GM18867 (cell line): ENCODE results near the gene MYADML2.

Source experiments
- ATAC-seq: cut with Tn5 transposase; IDR thresholded peaks from one replicate; pipeline ENCODE4 v1.9.1; 2021; ENCODE audit warnings: mild to moderate bottlenecking, moderate library complexity; ENCODE audit not compliant: unreplicated experiment

Gene MYADML2

DNA sequence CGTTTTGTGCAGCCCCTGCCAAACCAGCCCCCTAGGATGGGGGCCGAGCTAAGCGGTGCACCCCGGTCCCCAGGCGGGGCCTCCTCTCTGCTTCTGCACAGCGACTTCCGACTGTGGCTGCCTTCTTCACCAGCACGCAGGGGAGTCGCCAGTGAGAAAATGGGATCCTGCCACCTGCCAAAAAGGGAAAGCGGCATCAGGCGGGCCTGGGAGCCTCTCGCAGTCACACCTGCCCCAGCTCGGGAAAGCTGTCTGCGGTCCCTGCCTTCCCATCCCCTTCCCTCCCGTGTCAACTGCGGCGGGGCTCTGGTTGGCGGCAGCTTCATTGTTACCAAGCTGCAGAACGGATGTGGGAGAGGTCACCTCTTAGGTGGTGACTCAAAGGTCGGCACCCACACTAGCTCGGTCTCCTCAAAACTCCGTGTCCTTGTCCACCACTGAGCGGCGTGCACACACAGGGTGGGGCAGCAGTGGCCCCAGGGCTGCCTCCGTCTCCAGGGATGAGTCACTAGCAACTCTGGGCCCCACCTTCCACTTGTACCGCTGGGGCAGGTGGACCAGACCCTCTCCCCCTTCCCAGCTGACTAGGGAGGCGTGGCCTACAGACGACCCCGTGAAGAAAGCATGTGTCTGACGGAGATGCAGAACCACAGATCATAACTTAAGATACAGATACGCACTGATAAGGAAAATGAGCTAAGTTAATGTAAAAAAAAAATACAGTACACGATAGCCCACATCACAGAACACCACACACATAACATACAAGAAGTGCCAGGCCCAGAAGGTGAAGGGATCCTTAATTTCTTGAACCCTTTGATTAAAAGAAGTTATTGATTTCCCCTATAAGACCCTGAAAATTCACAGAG is 34.4 kb downstream of the MYADML2 start:
- no peak for ATAC-seq

DNA sequence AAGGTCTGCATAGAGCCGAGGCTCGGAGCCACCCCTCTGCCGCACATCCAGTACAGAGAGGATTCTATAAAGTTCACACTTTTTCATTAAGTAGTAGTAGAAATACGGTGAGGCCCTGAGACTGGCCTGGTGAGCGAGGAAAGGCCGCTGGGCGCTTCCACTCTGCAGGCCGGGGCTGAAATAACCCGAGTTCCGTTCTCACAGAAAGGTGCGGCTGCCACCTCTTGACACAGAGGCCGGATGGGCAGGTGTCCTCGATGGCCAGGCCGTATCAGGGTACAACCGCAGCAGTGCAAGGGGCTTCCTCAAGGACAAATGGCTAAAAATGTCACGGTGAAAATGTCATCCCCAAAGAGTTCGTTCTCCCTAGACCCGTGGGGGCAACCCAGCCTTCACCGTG is 35.1 kb downstream of the MYADML2 start:
- no peak for ATAC-seq

DNA sequence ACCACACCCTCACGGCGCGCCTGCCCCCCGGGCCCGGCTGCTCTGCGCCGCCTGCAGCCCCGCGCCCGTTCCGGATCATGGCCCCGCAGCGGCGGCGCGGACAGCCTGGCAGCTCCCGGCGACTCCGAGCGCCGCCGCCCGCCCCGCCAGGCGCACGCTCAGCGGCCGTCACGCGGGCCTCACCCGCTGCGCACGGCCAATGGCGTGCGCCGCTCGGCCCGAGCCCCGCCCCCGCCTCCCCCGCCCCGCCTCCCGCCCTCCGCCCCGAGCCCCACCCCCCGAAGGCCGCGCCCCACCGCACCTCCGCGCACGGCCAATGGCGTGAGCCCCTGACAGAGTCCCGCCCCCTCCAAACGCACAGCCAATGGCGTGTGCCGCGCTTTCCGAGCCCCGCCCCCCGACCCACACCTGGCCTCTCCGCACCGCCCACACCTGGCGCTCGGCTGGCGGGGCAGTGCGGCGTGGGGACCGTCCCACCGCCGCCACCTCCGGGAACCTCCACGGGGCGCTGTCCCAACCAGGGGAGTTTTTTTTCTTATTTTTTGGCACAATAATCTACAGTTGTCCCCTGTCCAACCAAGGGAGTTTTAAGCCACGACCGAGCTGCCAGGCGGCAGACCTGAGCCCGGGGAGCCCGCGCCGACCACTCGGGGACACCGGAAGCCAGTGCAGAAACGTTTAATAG is 35.6 kb downstream of the MYADML2 start, which contains the start of gene PCYT2:
Gene PCYT2, minus strand, starts transcription at position 123 of the 685 bp plus-strand sequence. Its CDS starts 44 bp downstream, at position 79.
- ATAC-seq: peak; percentile 63

DNA sequence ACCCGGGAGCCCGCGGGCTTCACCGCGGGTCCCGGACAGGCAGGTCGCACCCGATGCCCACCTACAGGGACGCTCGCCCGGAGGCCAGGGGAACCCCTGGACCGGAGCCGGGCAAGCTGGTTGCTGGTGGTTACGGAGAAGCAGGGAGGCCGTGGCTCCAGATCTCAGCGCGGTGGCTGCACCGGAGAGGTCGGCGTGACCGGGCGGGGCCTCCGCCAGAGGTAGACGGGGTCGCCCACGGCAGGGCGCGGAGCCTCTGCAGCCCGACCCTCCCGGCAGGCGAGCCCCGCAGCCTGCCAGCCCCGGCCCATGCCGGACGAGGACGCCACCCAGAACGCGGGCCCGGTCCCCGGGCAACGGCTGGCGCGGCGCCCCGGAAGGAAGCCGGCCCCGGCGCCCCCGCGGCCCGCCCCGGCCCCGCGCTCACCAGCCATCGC is 36.2 kb downstream of the MYADML2 start:
- ATAC-seq: peak; percentile 21

DNA sequence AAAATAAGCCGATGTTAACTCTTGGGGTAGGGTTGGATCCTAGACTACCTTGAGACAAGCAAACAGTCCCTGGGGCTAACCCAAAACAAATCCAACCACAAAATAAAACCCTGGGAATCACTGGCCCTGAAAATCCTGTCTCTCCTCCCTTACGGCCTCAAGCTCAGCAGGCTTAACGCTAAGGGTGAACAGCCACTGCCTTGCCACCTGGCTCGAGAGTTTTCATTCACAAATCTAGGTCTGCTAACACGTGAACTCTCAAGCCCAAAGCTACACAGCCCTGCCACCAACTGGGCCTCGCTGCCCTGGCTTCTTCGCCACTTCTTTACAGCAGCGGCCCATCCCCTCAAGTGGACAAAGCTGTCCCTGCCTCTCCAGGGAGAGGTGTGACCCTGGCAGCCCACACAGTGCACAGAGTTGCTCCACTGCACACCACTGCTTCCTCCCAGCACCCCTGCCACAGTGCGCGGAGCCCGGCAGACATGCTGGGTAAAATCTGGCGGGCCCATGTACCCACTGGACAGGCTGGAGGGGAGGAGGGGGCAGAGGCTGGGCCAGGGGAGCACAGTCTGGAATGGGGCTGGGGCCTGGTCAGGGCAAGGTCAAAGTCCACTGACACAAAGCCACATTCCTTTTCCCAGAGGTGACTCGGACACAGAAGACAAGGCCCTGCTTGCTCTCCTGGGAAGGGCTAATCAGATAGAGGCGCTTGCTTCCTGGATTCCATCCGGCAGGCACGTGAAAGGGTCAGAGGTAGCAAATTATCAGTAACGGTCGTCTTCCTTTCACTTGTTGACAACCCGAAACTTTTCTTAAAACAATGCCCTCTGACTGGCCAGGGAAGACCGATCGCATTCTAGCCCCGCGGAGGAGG is 36.8 kb downstream of the MYADML2 start:
- ATAC-seq: peak; percentile 3

DNA sequence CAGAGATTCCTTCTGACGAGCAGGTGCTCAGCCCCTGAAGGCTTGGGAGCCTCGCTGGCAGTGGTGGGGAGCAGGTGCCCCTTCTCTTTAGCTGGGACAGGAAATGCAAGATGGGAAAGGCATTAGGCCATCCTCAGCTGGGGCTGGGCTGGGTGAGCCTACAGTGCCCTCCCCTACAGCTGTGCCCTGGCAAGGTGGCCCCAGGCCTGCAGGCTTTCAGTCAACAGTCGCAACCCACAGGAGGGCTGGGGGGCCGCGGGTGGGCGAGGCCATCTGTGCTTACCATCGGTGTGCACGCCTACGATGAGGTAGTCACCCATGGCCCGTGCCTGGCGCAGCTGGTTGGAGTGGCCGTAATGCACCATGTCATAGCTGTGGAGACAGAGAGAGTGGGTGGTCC is 37.8 kb downstream of the MYADML2 start:
- no peak for ATAC-seq

DNA sequence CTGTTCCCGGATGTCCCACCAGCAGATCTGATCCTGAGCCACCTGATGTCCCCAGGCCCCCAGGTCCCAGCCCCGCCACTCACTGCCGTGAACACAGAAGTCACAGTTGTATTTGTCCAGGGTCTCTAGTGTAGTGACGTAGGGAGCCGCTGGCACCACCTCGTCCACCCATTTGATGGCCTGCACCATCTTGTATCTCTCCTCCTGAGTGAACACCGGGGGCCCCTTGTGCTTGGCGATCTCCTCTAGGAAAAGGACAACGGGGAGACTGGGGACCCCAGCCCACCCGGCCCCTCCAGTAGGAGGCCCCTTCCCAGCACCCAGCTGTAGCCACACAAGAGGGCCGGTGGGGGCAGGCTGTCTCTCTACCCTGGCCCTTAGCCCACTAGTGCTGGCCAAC is 38.2 kb downstream of the MYADML2 start:
- ATAC-seq: no peak

DNA sequence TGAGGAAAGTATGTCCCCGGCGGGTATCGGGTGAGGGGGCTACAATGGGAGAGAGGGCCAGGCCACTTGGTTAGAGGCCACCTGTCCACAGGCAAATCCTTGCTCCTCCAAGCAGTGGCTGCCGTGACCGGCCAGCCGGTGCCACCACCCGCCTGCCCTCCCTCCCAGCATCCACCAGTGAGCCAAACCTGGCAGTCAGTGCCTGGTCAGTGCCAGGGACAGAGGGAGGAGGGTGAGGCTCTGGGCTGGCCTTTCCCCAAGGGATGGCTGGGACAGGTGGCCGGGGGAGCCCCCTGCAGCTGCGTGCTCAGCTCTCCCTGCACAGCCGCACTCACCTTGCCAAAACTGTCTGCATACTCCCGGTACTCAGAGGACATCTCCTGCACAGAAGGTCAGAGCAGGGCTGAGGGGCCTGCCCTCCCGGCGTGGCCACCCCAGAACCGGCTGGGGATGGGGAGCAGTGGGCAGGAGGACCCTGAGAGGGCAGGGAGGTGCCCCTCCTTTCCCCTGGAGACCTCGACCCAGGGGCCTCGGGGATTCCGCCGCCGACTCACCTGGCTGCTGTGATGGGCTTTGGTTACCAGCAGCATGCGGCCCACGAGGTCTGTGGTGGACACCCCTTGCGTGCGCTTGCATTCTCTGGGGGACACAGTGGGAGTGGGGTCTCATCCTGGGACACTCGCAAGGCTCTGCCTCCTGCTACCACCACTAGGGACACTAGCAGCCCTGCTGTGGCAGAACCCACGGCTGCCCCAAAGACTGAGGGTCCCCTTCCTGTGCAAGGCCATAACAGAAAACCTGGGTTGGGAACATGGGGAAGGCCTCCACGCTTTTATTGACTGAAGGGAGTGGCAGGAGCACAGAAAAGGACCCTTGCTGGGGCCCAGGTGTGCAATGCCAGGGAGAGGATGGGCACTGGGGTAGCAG is 39.6 kb downstream of the MYADML2 start:
- ATAC-seq: no peak

DNA sequence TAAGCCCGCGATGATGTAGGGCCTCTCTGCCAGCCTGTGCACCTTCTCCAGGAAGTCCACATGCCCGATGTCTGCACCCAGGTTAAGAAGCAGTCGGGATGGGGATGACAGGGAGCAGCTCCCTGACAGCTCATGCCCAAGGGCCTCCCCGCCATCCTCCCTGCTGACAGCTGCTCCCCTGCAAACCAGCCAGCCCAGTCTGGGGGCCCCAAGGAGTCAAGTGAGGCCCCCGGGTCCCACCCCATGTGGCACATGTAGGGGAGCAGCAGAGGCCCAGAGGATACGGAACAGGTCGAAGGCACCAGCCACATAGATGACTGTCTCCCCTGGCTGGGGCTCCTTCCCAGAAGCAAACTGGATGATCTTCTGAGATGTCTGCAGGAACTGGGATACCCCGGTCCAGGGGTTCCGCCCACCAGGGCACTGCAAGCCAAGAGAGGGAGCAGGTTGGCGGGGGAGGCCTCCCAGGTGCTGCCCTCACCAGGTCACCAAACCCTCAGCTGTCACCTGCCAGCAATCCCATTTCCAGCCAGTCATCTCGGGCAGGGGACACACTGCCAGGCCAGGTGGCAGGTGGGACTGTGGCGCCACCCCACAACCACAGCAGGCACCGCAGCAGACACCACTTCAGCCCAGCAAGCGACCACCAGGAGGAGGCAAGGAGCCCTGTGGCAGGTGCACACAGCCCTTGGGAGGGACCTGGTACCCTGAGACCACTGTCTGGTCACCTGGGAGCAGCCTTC is 40.4 kb downstream of the MYADML2 start:
- no peak for ATAC-seq

DNA sequence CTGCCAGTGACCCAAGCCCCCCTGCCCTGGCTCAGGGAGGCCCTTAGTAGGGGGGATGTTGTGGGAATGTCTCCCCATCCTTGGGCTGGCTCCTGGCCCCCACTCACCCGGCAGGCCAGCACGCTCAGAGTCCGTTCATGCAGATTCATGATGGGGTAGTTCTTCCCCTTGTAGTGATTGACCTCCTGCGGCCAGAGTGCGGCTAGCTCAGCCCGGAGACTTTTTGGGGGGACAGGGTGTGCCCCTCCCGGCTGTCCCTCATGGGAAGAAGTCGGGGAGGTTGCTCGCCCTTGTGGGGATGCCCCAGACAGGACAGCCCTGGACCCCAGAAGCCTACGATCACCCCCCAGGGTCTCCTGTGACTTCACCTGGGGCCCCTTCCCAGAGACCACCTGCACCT is 41.0 kb downstream of the MYADML2 start:
- ATAC-seq: no peak

DNA sequence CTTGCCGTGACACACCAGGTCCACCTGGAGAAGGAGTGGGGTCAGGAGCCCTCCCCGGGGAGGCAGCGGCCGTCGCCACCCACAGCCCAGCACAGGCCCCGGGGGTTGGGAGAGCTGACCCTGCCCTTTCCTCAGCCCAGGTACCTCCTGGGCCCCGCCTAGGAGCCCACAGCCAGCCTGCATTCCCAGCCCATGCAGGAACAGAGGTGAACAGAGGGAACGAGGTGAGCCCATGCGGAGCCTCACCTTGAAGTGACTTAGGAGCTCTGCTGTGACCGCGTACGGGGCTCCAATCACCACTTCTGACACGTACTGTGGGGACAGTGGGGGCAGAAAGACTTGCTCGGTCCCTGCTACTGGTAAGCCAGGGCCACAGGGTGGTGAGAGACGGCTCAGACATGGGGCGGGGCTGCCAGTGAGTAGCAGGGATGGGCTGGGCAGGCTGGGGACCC is 41.6 kb downstream of the MYADML2 start:
- no peak for ATAC-seq

DNA sequence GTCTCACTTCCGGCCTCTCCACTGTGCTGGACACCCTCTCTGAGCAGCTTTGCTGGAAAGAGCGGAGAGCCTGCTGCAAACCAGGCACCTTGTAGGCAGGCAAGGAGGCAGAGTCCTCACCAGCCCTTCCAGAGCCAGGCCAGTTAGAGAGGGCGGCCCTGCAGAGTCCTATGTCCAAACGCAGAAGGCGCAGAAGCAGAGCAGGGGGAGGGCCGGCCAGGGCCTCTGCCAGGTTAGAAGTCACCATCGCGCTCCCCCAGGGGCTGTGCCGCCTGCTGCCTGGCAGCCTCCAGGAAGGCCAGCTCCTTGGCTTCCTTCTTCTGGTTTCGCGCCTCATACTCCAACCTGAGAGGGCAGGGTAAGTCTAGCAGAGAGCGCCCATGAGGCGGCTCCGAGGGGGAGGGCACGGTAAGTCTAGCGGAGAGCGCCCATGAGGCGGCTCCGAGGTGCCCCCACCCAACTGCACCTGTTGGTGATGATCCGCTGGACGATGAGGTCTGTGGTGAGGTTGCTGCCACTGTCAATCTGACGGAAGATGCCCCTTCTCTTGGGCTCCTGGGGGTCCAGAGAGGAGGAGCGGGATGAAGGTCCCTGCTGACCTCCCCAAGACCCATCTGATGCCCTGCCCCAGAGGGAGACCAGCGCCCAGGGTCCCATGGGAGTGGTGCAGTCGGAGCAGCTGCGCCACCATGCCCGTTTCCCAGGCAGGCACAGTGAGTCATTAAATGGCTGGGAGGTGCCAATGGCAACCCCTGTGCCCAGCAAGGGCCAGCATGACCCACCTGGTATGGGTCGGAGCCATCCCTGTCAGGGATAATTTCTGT is 42.2 kb downstream of the MYADML2 start:
- no peak for ATAC-seq

DNA sequence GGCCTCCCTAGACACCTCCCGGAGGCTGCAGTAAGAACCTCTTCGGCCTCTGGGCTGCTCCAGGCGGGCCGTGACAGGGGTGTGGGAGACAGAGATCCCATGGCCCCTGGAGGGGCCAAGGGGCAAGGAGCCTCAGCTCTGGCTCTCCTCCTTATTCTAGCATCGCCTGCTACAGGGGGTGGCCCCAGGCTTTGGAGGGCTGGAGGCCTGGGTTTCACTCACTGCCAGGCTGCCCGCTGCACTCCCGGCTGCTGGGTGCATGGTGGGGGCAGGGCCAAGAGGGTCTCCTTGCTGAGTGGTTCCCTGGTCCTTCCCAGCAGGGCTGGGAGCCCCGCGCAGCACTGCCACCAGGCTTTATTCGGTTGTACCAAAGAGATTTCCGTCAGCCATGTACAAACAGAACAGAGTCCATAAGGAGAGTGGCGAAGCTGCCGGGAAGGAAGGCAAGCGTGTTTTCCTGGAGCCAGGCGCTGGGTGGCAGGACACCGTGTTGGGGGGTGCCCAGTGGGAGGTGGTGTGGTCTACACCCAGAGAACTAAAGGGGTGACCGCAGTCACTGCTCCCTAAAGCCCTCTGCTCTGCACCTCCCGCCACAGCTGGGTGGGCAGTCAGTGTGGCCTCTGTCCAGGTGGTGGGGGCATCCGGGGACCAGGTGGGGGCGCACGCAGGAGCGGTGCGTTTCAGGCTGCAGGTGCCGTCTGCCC is 43.0 kb downstream of the MYADML2 start:
- no peak for ATAC-seq

DNA sequence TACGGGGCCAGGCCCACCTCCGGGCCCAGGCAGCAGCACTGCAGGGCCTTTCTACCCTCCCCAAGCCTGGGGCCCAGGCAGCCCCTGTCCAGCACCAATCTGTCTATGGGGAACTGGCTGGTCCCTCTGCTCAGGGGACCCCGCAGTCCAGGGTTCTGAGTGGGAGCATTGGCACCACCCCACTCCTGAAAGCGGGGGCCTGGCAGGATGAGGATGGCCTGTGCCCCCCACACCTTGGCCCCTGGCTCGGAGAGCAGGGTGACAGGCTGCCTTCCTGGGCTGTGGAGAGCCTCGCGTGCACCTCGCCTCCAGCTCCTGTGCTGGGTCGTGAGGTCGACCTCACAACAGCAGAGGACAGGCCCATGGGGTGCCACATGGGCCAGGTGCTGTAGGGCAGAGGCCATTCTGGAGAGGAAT is 43.6 kb downstream of the MYADML2 start:
- ATAC-seq: no peak

DNA sequence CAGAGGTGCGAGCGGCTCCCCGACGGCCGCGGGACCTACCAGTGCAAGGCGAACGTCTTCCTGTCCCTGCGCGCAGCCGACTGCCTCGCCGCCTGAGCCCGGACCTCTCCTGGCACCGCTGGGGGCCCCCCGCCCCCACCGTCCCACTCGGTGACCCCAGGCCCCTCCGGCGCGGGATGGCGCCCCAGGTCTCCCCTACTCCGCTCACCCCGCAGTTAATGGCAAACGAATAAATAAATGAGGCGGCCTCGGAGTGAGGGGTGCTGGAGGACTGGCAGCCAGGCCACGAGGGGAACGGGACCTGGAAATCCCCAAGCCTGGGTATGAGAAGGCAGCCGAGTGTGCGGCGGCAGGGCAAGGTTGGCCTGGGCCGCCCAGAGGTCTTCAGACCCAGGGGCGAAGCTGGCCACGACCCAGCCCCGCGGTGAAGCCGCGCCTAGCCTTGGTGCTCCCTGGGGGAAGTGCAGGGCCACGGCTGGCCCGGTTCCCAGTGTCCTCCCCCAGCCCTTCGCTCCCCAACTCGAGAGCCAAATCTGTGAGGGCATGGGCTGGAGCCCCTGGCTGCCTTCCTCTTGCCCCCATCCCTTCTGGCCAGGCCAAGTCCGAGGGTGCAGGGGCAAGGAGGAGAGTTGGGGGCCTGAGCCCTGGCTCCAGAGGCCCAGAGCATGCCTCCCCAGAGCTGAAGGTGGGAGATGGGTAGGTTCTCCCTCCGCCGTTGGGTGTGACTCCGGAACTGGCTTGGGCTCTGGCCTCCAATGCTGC is 44.2 kb downstream of the MYADML2 start:
- ATAC-seq: no peak

DNA sequence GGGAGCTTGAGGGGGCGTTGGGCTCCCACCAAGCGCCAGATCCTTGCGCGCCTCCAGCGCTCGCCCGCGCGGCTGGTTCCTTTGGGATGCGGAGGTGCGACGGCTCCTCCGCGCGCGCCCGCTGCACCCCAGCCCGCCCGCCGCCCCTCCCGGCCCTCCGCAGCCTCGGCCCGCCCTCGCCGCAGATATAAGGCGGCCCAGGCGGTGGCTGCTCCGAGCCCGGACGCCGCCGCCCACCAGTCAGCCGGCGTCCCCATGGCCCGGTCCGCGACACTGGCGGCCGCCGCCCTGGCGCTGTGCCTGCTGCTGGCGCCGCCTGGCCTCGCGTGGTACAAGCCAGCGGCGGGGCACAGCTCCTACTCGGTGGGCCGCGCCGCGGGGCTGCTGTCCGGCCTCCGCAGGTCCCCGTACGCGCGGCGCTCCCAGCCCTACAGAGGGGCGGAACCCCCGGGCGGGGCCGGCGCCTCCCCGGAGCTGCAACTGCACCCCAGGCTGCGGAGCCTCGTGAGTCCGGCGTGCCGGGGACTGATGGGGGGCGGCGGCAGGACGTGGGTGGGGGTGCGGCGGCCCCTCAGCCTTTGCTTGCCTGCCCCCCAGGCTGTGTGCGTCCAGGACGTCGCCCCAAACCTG is 44.9 kb downstream of the MYADML2 start, which contains the start of gene NPB:
Gene NPB, plus strand, starts transcription at position 216 of the 630 bp plus-strand sequence. Its CDS starts 40 bp downstream, at position 256.
- no peak for ATAC-seq
